Upper lobe of left lung (tissue), 4 donors: ENCODE results near the gene HIF3A.

Experiments used
- EP300 ChIP-seq, 4 donors: sonication (generic); formaldehyde crosslinking; IDR thresholded peaks; one replicate each; pipeline ENCODE4 v1.5.1; 2017; ENCODE audit warnings: antibody characterized with exemption in 4 of 4, control low read depth in 2 of 4
- POLR2A ChIP-seq, 4 donors: fragments of 450-650 bp; IDR thresholded peaks; one replicate each; pipeline ENCODE4 v1.5.1; 2016 to 2017; ENCODE audit warnings: antibody characterized with exemption in 4 of 4, mild to moderate bottlenecking in 2 of 4
- POLR2AphosphoS5 ChIP-seq, 2 donors: sonication (generic); formaldehyde crosslinking; IDR thresholded peaks; one replicate each; pipeline ENCODE4 v1.5.1; 2017; ENCODE audit warnings: antibody characterized with exemption in 2 of 2
- TF ChIP-seq, protein P1 (sequence below), 6 experiments: fragments of 450-650 bp in 4 of 6; fragments of 200-600 bp in 2 of 6; sonication (generic) in 2 of 6; IDR thresholded peaks; one replicate each; pipeline ENCODE4 v1.5.1; 2016 to 2019; ENCODE audit warnings: antibody characterized with exemption in 6 of 6

DNA sequence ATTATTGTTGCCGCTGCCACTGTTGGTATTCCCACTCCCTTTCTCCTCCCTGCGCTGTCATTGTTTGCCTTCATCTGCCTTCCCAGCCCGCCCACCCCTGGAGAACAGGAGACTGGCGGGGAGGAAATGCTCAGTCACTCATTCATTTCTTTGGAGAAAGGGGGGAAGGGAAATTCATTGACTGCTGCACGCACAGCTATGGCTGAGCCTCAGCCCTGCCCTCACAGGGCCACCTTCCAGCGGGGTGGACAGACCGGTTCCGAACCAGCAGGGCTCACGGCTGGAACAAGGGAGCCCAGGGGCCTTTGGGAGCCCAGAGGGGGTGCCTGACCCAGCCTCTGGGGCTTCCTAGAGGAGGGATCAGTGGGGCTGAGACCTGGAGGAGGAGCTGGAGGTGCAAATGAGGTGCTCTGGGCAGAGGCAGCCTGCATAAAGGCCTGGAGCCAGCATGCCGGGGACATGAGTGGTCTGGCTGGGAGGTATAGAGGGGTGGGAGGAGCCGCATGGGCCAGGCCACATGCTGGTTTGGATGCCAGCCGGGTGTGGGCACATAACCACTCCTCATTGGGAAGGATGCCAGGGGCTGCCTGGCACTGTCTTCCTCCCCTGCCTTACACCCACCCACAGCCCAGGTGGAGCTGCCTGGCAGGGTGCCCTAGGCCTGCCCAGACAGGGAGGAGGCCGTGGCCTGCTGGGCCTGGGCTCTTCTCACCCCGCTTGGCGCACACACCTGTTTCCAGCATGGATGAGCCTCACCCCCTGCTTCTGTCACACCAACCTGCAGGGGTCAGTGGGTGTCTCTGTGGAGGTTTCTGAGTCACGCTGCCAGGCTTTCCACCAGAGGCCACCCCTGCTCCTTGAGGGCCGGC, 76.9 kb downstream of the HIF3A start:
- TF ChIP-seq POLR2AphosphoS5 (IDR thresholded peaks at IDR 0.05) (peak in 1 of 2 donors; percentile 37), EP300 (IDR thresholded peaks at IDR 0.05) (no peak), POLR2A (IDR thresholded peaks at IDR 0.05) (no peak)
- TF ChIP-seq, protein P1, sequence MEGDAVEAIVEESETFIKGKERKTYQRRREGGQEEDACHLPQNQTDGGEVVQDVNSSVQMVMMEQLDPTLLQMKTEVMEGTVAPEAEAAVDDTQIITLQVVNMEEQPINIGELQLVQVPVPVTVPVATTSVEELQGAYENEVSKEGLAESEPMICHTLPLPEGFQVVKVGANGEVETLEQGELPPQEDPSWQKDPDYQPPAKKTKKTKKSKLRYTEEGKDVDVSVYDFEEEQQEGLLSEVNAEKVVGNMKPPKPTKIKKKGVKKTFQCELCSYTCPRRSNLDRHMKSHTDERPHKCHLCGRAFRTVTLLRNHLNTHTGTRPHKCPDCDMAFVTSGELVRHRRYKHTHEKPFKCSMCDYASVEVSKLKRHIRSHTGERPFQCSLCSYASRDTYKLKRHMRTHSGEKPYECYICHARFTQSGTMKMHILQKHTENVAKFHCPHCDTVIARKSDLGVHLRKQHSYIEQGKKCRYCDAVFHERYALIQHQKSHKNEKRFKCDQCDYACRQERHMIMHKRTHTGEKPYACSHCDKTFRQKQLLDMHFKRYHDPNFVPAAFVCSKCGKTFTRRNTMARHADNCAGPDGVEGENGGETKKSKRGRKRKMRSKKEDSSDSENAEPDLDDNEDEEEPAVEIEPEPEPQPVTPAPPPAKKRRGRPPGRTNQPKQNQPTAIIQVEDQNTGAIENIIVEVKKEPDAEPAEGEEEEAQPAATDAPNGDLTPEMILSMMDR (IDR thresholded peaks at IDR 0.05) = no peak
